Stimulated activated CD4-positive, alpha-beta T cell treated with anti-CD3 and anti-CD28 coated beads, Interleukin-1b, Interleukin-23, amount 100 ng/mL, for 48 hours (primary cell): Measurements from ENCODE around the gene PRAME.
A peak's percentile ranks its signal among the peaks of the same experiment; 100 is the strongest.
"Not testable (repeated sequence)": the region's sequence is repeated elsewhere in the genome, so short reads cannot be mapped to it uniquely, and the experiment has no call there.

Experiments
- DNase-seq: peaks from one replicate; pipeline ENCODE4 v3.0.0-alpha.2; 2020

Gene PRAME

DNA sequence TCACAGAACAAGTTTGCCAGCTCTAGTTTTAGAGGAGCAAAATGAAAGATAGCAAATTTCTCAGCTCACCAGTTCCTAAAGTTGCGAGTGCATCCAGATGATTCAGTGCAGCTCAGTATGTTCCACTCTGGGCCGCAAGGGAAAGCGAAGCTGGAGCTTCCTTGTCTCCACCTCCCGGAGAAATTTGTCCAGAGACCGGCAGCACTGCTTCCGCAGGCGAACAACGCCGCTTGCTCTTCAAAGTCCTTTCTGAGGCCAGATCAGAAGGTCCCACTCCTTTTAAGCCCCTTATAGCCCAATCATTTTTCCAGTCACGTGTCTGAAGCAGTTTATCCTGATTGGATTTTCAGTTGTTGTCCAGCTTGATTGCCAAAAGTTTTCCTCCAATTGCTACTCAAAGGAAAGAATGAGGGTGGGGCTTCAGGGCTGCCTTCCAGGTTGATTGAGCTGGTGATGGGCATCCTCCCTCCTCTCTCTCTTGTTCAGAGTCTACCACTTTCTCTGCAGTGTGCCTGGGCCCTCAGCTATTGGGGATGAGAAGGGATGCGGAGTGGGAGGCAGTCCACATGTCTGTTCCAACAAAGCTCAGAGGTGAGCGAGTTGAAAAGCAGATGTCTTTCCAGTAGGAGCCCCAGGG is 38.9 kb downstream of the PRAME start, which contains the start of gene ZNF280A:
ZNF280A (minus strand) TSS at position 251 of the 637 bp plus-strand sequence. CDS start 4,640 bp downstream, outside the sequence.
- DNase-seq: no peak

DNA sequence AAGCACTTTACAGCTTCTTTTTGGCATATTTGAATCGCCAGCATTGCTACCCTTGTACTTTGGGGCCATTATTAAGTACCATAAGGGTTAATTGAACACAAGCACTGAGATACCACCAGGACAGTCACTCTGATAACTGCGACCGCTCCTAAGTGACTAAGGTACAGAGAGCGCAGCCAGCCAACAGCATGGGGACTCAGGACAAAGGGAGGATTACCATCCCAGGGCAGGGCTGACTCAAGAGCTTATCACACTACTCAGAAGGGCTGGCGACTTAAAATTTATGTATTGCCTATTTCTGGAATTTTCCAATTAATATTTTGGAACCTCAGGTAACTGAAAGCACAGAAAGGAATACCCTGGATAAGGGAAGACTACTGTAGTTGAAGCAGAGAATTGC is 39.5 kb downstream of the PRAME start:
- no peak for DNase-seq

DNA sequence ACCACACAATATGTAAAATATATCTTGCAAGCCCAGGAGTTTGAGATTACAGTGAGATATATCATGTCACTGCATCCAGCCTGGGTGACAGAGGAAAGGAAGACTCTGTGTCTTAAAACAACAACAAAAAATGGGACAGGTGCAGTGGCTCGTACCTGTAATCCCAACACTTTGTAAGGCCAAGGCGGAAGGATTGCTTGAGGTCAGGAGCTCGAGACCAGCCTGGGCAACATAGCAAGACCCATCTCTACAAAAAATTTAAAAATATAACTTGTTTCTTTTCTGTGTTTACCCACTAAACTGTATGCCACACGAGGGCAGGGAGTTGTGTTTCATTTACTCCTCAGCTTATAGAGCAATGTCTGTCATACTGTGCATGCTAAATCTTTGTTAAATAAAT is 42.1 kb downstream of the PRAME start:
- DNase-seq: no peak

DNA sequence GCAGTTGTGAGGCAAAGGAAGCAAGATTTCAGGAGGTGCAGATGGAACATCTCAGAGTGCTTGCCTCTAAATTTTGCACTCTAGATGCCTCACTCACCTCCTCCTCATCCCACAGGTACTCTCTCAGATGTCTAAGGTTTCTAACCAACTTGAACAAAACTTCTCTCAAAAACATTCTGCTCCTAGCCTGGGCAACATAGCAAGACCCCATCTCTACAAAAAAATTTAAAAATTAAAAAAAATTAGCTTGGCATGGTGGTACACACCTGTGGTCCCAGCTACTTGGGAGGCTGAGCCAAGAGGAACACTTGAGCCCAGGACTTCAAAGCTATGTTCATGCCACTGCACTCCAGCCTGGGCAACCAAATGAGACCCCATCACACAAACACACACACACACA is 43.2 kb downstream of the PRAME start:
- DNase-seq: no peak

DNA sequence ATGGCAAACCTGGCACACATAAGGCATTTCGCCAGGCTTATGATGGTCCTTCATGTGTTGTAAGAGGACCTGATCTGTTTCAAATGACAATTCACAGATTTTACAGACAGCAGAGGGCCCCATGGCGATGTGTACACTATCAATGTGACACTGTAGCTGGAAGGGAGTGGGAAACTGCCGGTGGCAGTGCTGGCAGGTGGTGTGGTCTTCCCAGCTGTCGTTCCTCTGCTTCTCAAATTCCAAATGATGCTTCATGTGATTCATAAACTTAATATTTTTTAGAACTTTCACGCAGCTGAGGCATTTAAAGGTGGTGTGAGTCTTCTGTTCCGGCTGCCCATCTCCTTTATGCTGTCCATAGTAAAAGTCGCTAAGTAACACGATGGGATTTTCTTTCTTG is 44.6 kb downstream of the PRAME start:
- DNase-seq: not testable (repeated sequence)

- DNase-seq: no peak
These were observed 45.4 kb downstream of the PRAME start for GRCh38 chr22:22513619-22514018.

DNA sequence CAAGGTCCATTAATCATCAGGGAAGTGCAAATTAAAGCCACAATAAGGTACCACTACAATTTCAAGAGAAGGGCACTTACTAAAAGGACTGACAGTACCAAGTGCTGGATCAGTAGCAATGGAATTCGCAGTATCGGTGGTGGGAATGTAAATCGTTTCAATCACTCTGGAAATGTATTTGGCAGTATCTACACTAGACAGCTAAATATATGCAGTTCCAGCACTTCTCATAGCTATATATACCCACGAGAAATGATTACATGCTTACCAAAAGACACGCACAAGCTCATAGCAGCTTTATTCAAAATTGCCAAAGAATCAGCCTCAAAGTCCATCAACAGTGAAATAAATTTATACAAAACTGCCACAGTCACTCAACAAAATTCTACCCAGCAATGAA is 46.1 kb downstream of the PRAME start:
- no peak for DNase-seq

- not testable (repeated sequence) for DNase-seq
These were observed 48.2 kb downstream of the PRAME start for GRCh38 chr22:22510833-22511232.

- DNase-seq: not testable (repeated sequence)
These were observed 49.2 kb downstream of the PRAME start for GRCh38 chr22:22509912-22510311.

GRCh38 chr22:22508274-22509176 is 50.5 kb downstream of the PRAME start, which contains the start of gene ZNF280B:
Gene ZNF280B (minus strand): TSS chr22:22508742. CDS start chr22:22489398, 19,344 bp downstream.
- peak; percentile 84 for DNase-seq

DNA sequence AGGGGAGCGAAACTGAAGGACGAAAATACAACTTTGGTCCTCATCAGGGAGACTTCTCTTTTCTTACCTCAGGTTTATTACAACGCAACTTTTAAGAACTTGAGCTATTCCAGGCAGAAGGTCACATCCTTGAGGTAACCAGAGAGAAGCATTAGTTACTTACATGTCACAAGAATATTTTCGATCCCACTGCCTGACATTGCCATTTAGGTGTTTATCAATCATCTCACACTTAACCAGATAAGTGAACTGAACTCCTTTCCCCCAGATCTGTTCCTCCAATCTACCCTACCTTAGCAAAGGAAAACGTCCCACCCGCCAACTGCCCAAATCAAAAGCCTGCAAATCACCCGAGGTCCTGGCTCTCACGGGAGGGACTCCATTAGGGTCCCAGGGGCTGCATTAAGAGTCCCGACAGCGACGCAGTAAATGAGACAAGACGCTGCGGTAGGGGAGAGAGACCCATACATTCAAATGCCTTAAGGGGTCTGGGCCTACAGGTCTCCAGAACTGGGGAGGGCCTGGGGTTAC is 51.3 kb downstream of the PRAME start:
- no peak for DNase-seq

- no peak for DNase-seq
These were observed 52.3 kb downstream of the PRAME start for GRCh38 chr22:22506736-22507135.

DNA sequence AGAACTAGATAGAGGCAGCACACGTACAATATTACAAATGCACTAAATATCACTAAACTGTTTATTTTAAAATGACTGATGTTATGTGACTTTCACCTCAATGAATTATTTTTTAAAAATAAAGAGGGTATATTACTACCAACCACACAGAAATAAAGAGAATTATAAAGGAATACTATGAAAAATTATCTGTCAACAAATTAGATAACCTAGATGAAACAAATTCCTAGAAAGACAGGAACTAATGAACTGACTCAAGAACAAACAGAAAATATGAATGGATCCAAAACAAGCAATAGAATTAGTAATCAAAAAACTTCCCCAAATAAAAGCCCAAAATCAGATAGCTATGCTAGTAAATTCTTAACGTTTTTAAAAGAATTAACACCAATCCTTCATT is 60.8 kb downstream of the PRAME start:
- DNase-seq: no peak
